ENCODE measurements around the gene NEMP2. TPM values are rescaled to one million over a fixed set of nuclear protein-coding genes. Genes with fewer than 3 reads are reported as not detected.

NEMP2 gene
- total RNA-seq, 1 donor from 2014 or later, result 13.8 TPM

GRCh38 chr2:190537765-190538164, 3.2 kb upstream of the NEMP2 start:
- no peaks in the 10 kb centered on the region for H3K79me2 ChIP-seq (ENCODE audit: low read depth)
- H3K4me2 ChIP-seq, result no peak overlapping the region
- Mint-ChIP-seq H3K36me3 (peaks cover 18% of the 10 kb centered on the region), H3K4me1 (peaks cover 22% of the 10 kb centered on the region), H3K9me3 (peaks cover 51% of the 10 kb centered on the region), H3K27me3 (ENCODE audit: insufficient read depth, low read depth) (peaks cover 4% of the 10 kb centered on the region), H3K27ac (no peak overlapping the region), H3K4me3 (no peak overlapping the region)
- peaks cover 9% of the 10 kb centered on the region for H3K36me3 ChIP-seq
- TF ChIP-seq EZH2 (IDR thresholded peaks at IDR 0.05) (no peak), CTCF (IDR thresholded peaks at IDR 0.05) (no peak), EZH2phosphoT487 (IDR thresholded peaks at IDR 0.05) (no peak)
- DNase-seq (ENCODE audit: low spot score), result no peak
- peaks cover 36% of the 10 kb centered on the region for H3F3A ChIP-seq (ENCODE audit: low read depth)
- H4K20me1 ChIP-seq (ENCODE audit: low read depth), result no peaks in the 10 kb centered on the region
- H3K4me3 ChIP-seq, result no peak overlapping the region
- no peaks in the 10 kb centered on the region for H3K27me3 ChIP-seq
- no peak overlapping the region for H3K27ac ChIP-seq
- H3K9ac ChIP-seq, result no peak overlapping the region
- peaks cover 22% of the 10 kb centered on the region for H3K9me3 ChIP-seq (ENCODE audit: low read depth)
- peaks cover 27% of the 10 kb centered on the region for H3K4me1 ChIP-seq
- H2AFZ ChIP-seq (replicated peaks), result no peak overlapping the region

- peak overlapping the region; percentile 62 for H3K4me3 ChIP-seq
- peaks cover 32% of the 10 kb centered on the region for H3K9me3 Mint-ChIP-seq
These were observed 1.1 kb upstream of the NEMP2 start for GRCh38 chr2:190535586-190535985.

GRCh38 chr2:190535121-190535439, 558 bp upstream of the NEMP2 start:
- peaks cover 27% of the 10 kb centered on the region for H3K9me3 Mint-ChIP-seq
- Histone ChIP-seq H3K9ac (no peak overlapping the region), H3K4me2 (peak overlapping the region; percentile 86), H3K4me1 (peaks cover 27% of the 10 kb centered on the region), H3K9me3 (ENCODE audit: low read depth) (peaks cover 14% of the 10 kb centered on the region), H3F3A (ENCODE audit: low read depth) (peaks cover 42% of the 10 kb centered on the region), H3K79me2 (ENCODE audit: low read depth) (no peaks in the 10 kb centered on the region), H3K4me3 (peak overlapping the region; percentile 62), H3K27me3 (no peaks in the 10 kb centered on the region), H2AFZ (replicated peaks) (peak overlapping the region; percentile 94), H3K27ac (no peak overlapping the region), H4K20me1 (ENCODE audit: low read depth) (no peaks in the 10 kb centered on the region), H3K36me3 (peaks cover 9% of the 10 kb centered on the region)
- TF ChIP-seq EZH2phosphoT487 (IDR thresholded peaks at IDR 0.05) (no peak), CTCF (IDR thresholded peaks at IDR 0.05) (no peak), EZH2 (IDR thresholded peaks at IDR 0.05) (no peak)
- H3K4me1 Mint-ChIP-seq, result peaks cover 22% of the 10 kb centered on the region
- DNase-seq (ENCODE audit: low spot score), result no peak
- peaks cover 12% of the 10 kb centered on the region for H3K36me3 Mint-ChIP-seq
- peak overlapping the region; percentile 89 for H3K4me3 Mint-ChIP-seq
- H3K27me3 Mint-ChIP-seq (ENCODE audit: insufficient read depth, low read depth), result no peaks in the 10 kb centered on the region
- peak overlapping the region; percentile 81 for H3K27ac Mint-ChIP-seq

More at GRCh38 chr2:190535586-190535985, 1.1 kb upstream of the NEMP2 start:
- peak overlapping the region; percentile 86 for H3K4me2 ChIP-seq
- no peaks in the 10 kb centered on the region for H3K27me3 ChIP-seq
- no peaks in the 10 kb centered on the region for H3K27me3 Mint-ChIP-seq (ENCODE audit: insufficient read depth, low read depth)
- H4K20me1 ChIP-seq (ENCODE audit: low read depth), result no peaks in the 10 kb centered on the region
- H3K4me1 ChIP-seq, result peaks cover 27% of the 10 kb centered on the region
- no peak overlapping the region for H2AFZ ChIP-seq (replicated peaks)
- peak overlapping the region; percentile 89 for H3K4me3 Mint-ChIP-seq
- TF ChIP-seq EZH2phosphoT487 (IDR thresholded peaks at IDR 0.05), result no peak
- no peak for TF ChIP-seq EZH2 (IDR thresholded peaks at IDR 0.05)
- no peak for TF ChIP-seq CTCF (IDR thresholded peaks at IDR 0.05)
- no peak overlapping the region for H3K27ac Mint-ChIP-seq
- H3K36me3 Mint-ChIP-seq, result peaks cover 13% of the 10 kb centered on the region
- no peak overlapping the region for H3K9ac ChIP-seq
- peaks cover 22% of the 10 kb centered on the region for H3K4me1 Mint-ChIP-seq
- H3K36me3 ChIP-seq, result peaks cover 9% of the 10 kb centered on the region
- no peaks in the 10 kb centered on the region for H3K79me2 ChIP-seq (ENCODE audit: low read depth)
- H3F3A ChIP-seq (ENCODE audit: low read depth), result peaks cover 42% of the 10 kb centered on the region
- DNase-seq (ENCODE audit: low spot score), result no peak
- peaks cover 19% of the 10 kb centered on the region for H3K9me3 ChIP-seq (ENCODE audit: low read depth)
- no peak overlapping the region for H3K27ac ChIP-seq
